Osteoblast (primary cell): ENCODE results near the gene NRG4. TPM values are rescaled to one million over a fixed set of nuclear protein-coding genes. Genes with fewer than 3 reads are reported as not detected.

Experiments
- DNase-seq: peaks from one replicate; pipeline ENCODE4 v3.0.0; 2011; ENCODE audit warnings: low spot score, mixed read lengths; ENCODE audit not compliant: insufficient read length; ENCODE audit errors: missing footprints
- H2AFZ ChIP-seq: 2 replicates; pipeline ENCODE4 v1.6.0; 2011; ENCODE audit warnings: mild to moderate bottlenecking, low read length
- H3K27ac ChIP-seq: 2 replicates; pipeline ENCODE4 v1.5.1; 2011; ENCODE audit warnings: mild to moderate bottlenecking, low read depth, low read length, moderate library complexity
- H3K27me3 ChIP-seq: 2 replicates; pipeline ENCODE4 v1.6.0; 2012; ENCODE audit warnings: mild to moderate bottlenecking, control low read depth, inconsistent platforms, low read length, moderate library complexity; ENCODE audit not compliant: insufficient read depth
- H3K36me3 ChIP-seq: 2 replicates; pipeline ENCODE4 v1.5.1; 2011; ENCODE audit warnings: mild to moderate bottlenecking, low read length, control low read depth, moderate library complexity; ENCODE audit not compliant: insufficient read depth
- H3K4me1 ChIP-seq: 2 replicates; pipeline ENCODE4 v1.5.1; 2011; ENCODE audit warnings: mild to moderate bottlenecking, low read length, control low read depth, moderate library complexity; ENCODE audit not compliant: insufficient read depth
- H3K4me2 ChIP-seq: 2 replicates; pipeline ENCODE4 v1.6.0; 2011; ENCODE audit warnings: mild to moderate bottlenecking, low read length; ENCODE audit not compliant: insufficient read depth
- H3K4me3 ChIP-seq: fragments of 200-600 bp; sonication (generic); 3 replicates; pipeline ENCODE4 v1.5.1; 2012; ENCODE audit warnings: mild to moderate bottlenecking, low read length, inconsistent platforms; ENCODE audit not compliant: insufficient read depth
- H3K79me2 ChIP-seq: 2 replicates; pipeline ENCODE4 v1.6.0; 2012; ENCODE audit warnings: mild to moderate bottlenecking, low read length, control low read depth, inconsistent platforms; ENCODE audit not compliant: insufficient read depth
- H3K9me3 ChIP-seq: 2 replicates; pipeline ENCODE4 v1.5.1; 2011; ENCODE audit warnings: low read depth, low read length, control low read depth
- H4K20me1 ChIP-seq: 2 replicates; pipeline ENCODE4 v1.6.0; 2012; ENCODE audit warnings: mild to moderate bottlenecking, low read length, control low read depth; ENCODE audit not compliant: insufficient read depth
- total RNA-seq: library from RNA; depleted of rRNA; stranded (reverse); fragments of >200 nt; gene quantifications from 2 replicates; pipeline ENCODE4 v1.2.3, GENCODE V29; 2012
- TF ChIP-seq, protein P1 (sequence below): IDR thresholded peaks from 2 replicates; pipeline ENCODE4 v1.5.1; 2011; ENCODE audit warnings: mild to moderate bottlenecking, low read depth, low read length, moderate library complexity; ENCODE audit errors: extremely low read depth

The NRG4 gene
- total RNA-seq, 1 donor = not detected

DNA sequence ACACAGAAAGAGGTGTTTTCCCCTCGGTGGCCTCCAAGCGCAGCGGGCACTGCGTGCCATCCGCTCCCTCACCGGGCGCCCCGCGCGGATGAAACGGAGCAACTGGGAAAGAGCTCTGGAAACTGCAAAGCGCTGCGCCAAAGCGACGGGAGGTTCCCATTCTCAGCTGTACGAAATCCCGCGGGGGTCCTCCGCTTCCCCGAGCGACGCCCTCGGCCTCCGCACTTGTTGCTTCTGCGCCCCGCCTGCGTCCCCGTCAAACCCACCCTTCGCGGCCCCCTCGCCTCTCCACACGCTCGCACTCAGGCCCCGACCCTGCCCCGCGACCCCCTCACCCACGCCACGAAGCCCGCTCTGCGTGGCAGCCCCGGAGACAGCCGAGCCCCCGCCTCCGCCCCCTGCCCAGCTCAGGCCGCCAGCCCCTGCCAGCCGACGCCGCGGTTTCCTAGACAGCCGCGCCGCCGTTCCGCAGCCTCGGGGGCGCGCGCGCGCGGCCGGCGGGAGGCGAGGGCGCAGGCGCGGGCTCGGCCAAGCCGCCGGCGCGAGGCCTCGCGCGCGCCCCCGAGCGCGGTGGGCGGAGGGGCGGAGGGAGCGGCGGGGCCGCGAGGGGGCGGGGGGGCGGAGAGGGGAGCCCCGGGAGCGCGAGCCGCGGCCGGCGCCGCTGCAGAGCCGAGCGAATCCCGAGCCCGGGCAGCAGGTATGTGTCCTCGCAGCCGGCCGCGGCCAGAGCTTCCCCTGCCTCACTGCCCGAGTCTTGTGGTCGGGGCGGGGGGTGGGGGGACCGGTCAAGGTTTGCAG lies 47.3 kb upstream of the NRG4 start, which contains the start of gene TMEM266:
TSS of gene TMEM266 (plus strand) at position 666 of the 798 bp plus-strand sequence. CDS start 74,279 bp downstream, outside the sequence.
- peak; percentile 87 for DNase-seq
- no peak within 1 kb of the TSS for H3K27ac ChIP-seq
- peak within 1 kb of the TSS; percentile 81 for H3K4me2 ChIP-seq
- TF ChIP-seq, protein P1, sequence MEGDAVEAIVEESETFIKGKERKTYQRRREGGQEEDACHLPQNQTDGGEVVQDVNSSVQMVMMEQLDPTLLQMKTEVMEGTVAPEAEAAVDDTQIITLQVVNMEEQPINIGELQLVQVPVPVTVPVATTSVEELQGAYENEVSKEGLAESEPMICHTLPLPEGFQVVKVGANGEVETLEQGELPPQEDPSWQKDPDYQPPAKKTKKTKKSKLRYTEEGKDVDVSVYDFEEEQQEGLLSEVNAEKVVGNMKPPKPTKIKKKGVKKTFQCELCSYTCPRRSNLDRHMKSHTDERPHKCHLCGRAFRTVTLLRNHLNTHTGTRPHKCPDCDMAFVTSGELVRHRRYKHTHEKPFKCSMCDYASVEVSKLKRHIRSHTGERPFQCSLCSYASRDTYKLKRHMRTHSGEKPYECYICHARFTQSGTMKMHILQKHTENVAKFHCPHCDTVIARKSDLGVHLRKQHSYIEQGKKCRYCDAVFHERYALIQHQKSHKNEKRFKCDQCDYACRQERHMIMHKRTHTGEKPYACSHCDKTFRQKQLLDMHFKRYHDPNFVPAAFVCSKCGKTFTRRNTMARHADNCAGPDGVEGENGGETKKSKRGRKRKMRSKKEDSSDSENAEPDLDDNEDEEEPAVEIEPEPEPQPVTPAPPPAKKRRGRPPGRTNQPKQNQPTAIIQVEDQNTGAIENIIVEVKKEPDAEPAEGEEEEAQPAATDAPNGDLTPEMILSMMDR = no peak
- no peaks in the 10 kb centered on the region for H3K9me3 ChIP-seq
- H3K27me3 ChIP-seq = peaks cover 64% of the 10 kb centered on the region
- no peaks in the 10 kb centered on the region for H4K20me1 ChIP-seq
- H3K36me3 ChIP-seq = no peaks in the 10 kb centered on the region
- H2AFZ ChIP-seq = peak within 1 kb of the TSS; percentile 62
- H3K4me3 ChIP-seq = peak within 1 kb of the TSS; percentile 69
- H3K79me2 ChIP-seq = no peaks in the 10 kb centered on the region
- H3K4me1 ChIP-seq = peaks cover 9% of the 10 kb centered on the region

DNA sequence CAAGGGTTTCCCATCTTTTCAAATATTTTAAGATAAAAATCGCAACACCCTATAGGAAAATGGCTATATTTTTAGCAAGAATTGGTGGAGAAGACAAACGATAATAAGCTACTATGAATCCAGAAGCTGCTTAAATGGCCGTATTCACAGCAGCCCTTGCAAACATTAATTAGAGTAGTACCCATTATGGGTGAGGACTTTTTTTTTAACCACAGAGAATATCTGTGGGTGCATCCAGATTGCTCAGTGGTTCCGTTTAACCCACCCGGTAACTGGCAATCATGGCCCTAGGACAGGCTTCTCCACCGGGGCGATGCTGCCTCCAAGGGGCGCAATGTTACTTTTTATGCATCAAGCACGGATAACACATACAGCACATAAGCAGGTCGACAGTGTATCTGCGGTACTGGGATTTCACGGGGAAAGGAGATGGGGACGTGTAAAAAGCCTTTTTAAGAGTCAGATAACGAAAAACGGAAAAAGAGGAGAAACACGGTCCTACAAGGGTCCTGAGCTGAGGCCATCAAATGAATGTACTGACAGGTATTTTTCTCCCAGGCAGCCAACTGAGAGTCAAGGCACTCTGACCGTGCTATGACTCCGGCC lies 46.6 kb upstream of the NRG4 start:
- H2AFZ ChIP-seq = peak overlapping the region; percentile 62
- H3K9me3 ChIP-seq = no peaks in the 10 kb centered on the region
- H3K4me1 ChIP-seq = peaks cover 9% of the 10 kb centered on the region
- no peak for DNase-seq
- H3K36me3 ChIP-seq = no peaks in the 10 kb centered on the region
- peak overlapping the region; percentile 81 for H3K4me2 ChIP-seq
- no peaks in the 10 kb centered on the region for H4K20me1 ChIP-seq
- no peaks in the 10 kb centered on the region for H3K79me2 ChIP-seq
- peak overlapping the region; percentile 69 for H3K4me3 ChIP-seq
- H3K27me3 ChIP-seq = peaks cover 57% of the 10 kb centered on the region
- TF ChIP-seq, protein P1 = no peak
- no peak overlapping the region for H3K27ac ChIP-seq

DNA sequence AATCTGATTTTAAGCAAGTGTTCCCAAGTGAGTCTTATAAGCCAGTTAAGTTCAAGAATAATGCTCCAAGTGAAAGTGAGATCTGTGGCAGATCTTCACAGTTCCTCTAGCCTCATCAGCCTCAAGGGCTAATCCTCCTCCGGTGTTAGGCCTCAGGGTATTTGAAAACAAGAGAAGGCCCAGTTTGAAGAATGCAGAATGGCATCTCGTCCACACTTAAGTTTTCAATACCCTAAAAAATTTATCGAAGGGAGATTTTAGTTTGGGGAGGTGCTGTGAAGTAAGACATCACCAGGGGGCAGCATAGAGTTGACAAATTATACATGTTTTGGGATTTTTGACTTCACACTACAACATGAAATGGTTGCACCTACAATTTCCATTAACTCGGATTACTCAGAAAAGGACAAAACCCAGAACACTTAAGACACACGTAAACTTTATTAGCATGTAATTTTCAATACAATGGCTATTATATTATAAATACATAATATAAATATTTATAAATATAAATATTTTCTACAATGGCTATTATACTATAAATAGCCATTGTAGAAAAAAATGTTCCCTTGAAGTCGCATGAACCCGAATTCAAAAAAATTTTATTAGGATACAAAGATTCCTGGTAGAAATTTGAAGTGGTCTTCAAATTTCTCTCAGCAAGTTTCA lies 45.2 kb upstream of the NRG4 start:
- Histone ChIP-seq H3K4me1 (peaks cover 9% of the 10 kb centered on the region), H3K27me3 (peaks cover 43% of the 10 kb centered on the region), H4K20me1 (no peaks in the 10 kb centered on the region), H2AFZ (peak overlapping the region; percentile 80), H3K9me3 (no peaks in the 10 kb centered on the region), H3K4me3 (peak overlapping the region; percentile 62), H3K27ac (no peak overlapping the region), H3K36me3 (no peaks in the 10 kb centered on the region), H3K79me2 (no peaks in the 10 kb centered on the region), H3K4me2 (peak overlapping the region; percentile 85)
- TF ChIP-seq, protein P1 = peak; percentile 77
- DNase-seq = peak; percentile 86
